ENCODE measurements around the gene GLT8D1.
A peak's percentile ranks its signal among the peaks of the same experiment; 100 is the strongest.

GLT8D1 gene, protein sequence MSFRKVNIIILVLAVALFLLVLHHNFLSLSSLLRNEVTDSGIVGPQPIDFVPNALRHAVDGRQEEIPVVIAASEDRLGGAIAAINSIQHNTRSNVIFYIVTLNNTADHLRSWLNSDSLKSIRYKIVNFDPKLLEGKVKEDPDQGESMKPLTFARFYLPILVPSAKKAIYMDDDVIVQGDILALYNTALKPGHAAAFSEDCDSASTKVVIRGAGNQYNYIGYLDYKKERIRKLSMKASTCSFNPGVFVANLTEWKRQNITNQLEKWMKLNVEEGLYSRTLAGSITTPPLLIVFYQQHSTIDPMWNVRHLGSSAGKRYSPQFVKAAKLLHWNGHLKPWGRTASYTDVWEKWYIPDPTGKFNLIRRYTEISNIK

DNA sequence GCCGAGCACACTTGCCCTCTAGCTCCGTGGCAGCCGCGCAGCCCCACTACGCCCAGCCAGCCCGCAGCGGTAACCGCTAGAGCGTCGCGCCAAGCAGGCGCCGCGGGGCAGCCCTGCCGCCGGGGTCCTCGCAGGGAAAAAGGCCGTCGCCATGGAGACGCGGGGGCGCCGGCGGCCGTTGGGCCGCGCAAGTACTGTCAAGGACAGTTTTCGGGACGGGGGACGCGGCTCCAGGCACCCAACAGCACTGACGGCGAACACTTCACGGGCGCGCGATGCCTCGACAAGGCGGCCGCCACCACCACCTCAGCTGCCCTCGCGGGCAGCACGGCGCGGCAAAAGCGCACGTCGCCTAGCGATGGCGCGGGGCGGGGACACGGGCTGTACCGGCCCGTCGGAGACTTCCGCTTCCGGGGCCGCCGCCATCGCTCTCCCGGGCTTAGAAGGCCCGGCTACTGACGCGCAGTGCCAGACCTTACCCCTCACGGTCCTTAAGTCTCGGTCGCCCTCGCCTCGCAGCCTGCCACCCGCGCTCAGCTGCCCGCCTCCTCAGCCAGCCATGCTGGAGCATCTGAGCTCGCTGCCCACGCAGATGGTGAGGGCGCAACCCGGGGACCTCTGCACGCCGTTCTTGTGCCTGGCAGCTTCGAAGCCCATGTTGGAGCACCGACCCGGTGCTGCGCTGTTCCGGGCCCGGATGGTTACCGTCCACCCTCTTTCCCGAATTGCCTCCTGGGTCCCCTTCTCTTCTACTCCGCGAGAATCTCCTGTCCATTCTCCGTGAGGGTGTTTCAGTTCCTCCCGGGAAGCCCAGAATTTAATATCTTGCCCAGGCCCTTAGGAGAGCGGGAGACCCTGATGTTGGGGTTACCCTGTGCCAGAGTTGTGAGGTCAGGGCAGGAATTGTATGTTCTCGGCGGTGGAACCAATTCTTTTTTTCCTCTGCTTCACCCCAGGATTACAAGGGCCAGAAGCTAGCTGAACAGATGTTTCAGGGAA lies at the start of gene GLT8D1, which contains the start of gene SPCS1:
GLT8D1 (minus strand) TSS at position 104 of the 999 bp plus-strand sequence. CDS start 5,331 bp downstream, outside the sequence.
SPCS1 (plus strand) TSS at position 419 of the 999 bp plus-strand sequence; CDS start at position 560, 141 bp downstream.
- DNase-seq (ENCODE audit: insufficient read length, low spot score): peak; percentile 58
- FAIRE-seq: no peak
- TF ChIP-seq, protein P1, sequence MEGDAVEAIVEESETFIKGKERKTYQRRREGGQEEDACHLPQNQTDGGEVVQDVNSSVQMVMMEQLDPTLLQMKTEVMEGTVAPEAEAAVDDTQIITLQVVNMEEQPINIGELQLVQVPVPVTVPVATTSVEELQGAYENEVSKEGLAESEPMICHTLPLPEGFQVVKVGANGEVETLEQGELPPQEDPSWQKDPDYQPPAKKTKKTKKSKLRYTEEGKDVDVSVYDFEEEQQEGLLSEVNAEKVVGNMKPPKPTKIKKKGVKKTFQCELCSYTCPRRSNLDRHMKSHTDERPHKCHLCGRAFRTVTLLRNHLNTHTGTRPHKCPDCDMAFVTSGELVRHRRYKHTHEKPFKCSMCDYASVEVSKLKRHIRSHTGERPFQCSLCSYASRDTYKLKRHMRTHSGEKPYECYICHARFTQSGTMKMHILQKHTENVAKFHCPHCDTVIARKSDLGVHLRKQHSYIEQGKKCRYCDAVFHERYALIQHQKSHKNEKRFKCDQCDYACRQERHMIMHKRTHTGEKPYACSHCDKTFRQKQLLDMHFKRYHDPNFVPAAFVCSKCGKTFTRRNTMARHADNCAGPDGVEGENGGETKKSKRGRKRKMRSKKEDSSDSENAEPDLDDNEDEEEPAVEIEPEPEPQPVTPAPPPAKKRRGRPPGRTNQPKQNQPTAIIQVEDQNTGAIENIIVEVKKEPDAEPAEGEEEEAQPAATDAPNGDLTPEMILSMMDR (IDR thresholded peaks at IDR 0.05; ENCODE audit: insufficient read depth, missing control alignments): no peak

DNA sequence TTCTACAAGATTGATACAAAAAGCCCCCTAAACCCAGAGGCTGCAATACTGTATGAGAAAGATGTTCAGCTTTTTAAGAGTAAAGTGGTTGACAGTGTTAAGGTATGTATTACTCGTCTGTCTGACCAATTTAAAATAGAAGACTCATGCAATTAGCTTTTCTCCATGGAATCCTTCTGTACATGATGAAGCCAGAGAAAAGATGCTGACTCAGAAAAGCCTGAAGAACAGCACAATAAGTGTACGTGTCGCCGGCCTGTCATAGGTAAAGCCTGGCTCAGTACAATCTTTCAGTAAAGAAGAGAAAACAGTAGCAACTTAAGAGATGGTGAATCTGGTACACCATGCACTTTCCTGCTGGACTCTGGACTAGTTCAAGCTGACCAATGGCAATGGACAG lies 48.8 kb upstream of the GLT8D1 start:
- TF ChIP-seq, protein P1 (IDR thresholded peaks at IDR 0.05; ENCODE audit: insufficient read depth, missing control alignments): no peak
- no peak for DNase-seq (ENCODE audit: insufficient read length, low spot score)
- no peak for FAIRE-seq

DNA sequence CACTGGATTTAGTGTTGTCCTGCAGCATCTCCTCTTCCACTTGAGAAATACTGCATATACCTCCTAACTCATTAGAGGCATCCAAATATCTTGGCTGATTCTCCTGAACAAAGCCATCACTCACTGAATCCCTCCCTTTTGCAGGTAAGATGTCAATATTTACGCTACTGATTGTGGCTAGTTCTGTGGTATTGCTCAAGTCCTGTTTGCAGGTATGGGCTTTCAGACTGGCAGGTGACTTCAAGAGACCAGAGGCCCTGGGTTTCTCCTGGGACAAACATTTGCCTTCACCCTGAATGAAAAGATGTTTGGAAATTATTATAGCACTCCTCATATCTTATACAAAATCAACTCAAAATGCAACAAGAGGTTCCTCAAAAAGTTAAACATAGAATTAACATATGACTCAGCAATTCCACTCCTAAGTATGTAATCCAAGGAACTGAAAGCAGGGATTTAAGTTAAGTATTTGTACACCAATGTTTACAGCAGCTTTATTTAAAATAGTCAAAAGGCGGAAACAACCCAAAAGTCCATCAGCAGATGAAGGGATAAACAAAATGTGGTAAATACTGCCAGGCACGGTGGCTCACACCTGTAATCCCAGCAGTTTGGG lies 46.6 kb upstream of the GLT8D1 start:
- TF ChIP-seq, protein P1 (IDR thresholded peaks at IDR 0.05; ENCODE audit: insufficient read depth, missing control alignments): no peak
- no peak for FAIRE-seq
- no peak for DNase-seq (ENCODE audit: insufficient read length, low spot score)

DNA sequence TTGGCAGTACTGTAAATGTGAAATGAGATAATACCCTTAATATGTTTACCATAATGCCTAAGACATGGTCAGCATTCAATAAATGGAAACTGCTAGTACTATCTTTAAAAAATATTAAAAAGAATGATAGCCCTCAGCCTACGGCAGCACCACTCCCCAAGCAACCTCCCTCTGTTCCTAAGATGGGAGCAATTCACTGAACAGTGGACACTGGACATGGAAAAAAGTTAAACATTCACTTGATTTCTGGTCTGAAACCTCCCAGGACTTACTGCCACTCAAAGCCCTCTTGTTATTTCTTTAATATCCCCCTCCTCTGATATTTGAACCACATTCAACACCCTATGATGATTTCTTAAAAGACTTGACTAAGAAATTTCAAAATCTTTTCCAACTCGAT lies 38.1 kb upstream of the GLT8D1 start:
- FAIRE-seq (no peak), DNase-seq (ENCODE audit: insufficient read length, low spot score) (no peak)
- TF ChIP-seq, protein P1 (IDR thresholded peaks at IDR 0.05; ENCODE audit: insufficient read depth, missing control alignments): no peak

DNA sequence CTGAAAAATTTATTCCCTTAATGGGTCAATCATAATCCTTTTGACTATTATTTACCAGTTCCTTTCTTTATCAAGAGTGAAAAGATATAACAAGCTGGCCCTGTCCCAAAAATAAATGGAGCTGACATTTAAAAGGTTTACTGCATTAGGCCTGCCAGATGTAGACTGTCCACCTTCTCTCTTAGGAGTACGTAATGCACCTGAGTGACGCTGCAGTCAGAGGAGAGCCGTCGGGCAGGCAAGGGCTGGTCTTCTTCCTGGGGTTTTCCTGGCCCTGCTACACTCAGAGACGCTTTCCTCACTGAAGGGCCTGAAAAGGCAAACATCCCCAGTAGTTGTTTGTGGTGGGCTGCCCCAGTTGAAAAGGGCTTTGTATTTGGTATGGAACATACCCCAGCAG lies 37.6 kb upstream of the GLT8D1 start:
- no peak for FAIRE-seq
- no peak for DNase-seq (ENCODE audit: insufficient read length, low spot score)
- TF ChIP-seq, protein P1 (IDR thresholded peaks at IDR 0.05; ENCODE audit: insufficient read depth, missing control alignments): no peak

DNA sequence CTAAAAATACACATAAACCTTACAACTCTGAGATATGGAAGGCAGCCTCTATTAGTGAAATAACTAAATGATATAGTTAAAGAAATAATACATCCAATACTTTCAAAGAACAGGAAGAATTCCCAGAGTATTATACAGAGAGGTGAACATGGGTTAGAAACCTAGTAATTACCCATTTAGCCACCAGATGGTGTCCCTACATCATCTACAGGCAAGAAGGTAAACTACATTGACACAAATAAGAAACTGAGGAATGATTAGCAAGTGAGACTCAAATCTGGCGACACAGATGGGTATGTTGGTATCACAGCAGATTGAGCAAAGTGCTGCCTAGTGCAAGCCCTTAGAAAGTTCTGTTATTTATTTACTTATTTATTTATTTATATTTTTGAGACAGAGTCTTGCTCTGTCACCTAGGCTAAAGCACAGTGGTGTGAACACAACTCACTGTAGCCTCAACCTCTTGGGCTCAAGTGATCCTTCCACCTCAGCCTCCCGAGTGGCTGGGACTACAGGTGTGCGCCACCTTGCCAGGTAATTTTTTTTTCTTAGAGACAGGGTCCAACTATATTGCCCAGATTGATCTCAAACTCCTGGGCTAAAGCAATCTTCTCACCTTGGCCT lies 36.9 kb upstream of the GLT8D1 start:
- DNase-seq (ENCODE audit: insufficient read length, low spot score) (peak; percentile 49), FAIRE-seq (peak; percentile 80)
- TF ChIP-seq, protein P1 (IDR thresholded peaks at IDR 0.05; ENCODE audit: insufficient read depth, missing control alignments): peak; percentile 56
